OCI-LY1 (cell line): ENCODE measurements around the gene SIN3A.

Experiments used
- H2AFZ ChIP-seq: fragments of 200-600 bp; sonication (generic), shearing (Covaris generic); 2 replicates; pipeline ENCODE4 v1.6.0; 2014; ENCODE audit warnings: antibody characterized with exemption, mild to moderate bottlenecking, low read length
- H3F3A ChIP-seq: fragments of 200-600 bp; sonication (generic), shearing (Covaris generic); 2 replicates; pipeline ENCODE4 v1.6.0; 2014; ENCODE audit warnings: mild to moderate bottlenecking, antibody characterized with exemption, low read length, moderate library complexity; ENCODE audit not compliant: insufficient read depth
- H3K27ac ChIP-seq: fragments of 200-600 bp; sonication (generic); 2 replicates; pipeline ENCODE4 v1.5.1; 2014; ENCODE audit warnings: low read length, mixed run types, mild to moderate bottlenecking, low read depth; ENCODE audit not compliant: poor library complexity, severe bottlenecking
- H3K27me3 ChIP-seq: fragments of 200-600 bp; sonication (generic); 2 replicates; pipeline ENCODE4 v1.6.0; 2014; ENCODE audit warnings: antibody characterized with exemption, mild to moderate bottlenecking, low read length, moderate library complexity; ENCODE audit not compliant: insufficient read depth
- H3K36me3 ChIP-seq: fragments of 200-600 bp; sonication (generic); 2 replicates; pipeline ENCODE4 v1.6.1; 2014; ENCODE audit warnings: mild to moderate bottlenecking, antibody characterized with exemption, low read length, moderate library complexity, mixed read lengths; ENCODE audit not compliant: insufficient read depth
- H3K4me1 ChIP-seq: fragments of 200-600 bp; sonication (generic); 2 replicates; pipeline ENCODE4 v1.5.1; 2014; ENCODE audit warnings: mild to moderate bottlenecking, low read length, moderate library complexity; ENCODE audit not compliant: insufficient read depth, severe bottlenecking
- H3K4me2 ChIP-seq: fragments of 200-600 bp; sonication (generic), shearing (Covaris generic); 2 replicates; pipeline ENCODE4 v1.6.1; 2014; ENCODE audit warnings: low read length
- H3K4me3 ChIP-seq: fragments of 200-600 bp; sonication (generic); 2 replicates; pipeline ENCODE4 v1.5.1; 2014; ENCODE audit warnings: low read length, low read depth, mild to moderate bottlenecking, mixed read lengths; ENCODE audit not compliant: poor library complexity, severe bottlenecking
- H3K79me2 ChIP-seq: fragments of 200-600 bp; shearing (Covaris generic); 2 replicates; pipeline ENCODE4 v1.6.1; 2016; ENCODE audit warnings: mixed run types, low read length, mixed read lengths; ENCODE audit not compliant: insufficient read depth
- H3K9ac ChIP-seq: fragments of 200-600 bp; sonication (generic), shearing (Covaris generic); 2 replicates; pipeline ENCODE4 v1.6.1; 2014; ENCODE audit warnings: mild to moderate bottlenecking, low read length, mixed read lengths
- H3K9me2 ChIP-seq: fragments of 200-600 bp; sonication (generic), shearing (Covaris generic); 2 replicates; pipeline ENCODE4 v1.6.1; 2014; ENCODE audit warnings: low read depth, mild to moderate bottlenecking, low read length, mixed read lengths
- H3K9me3 ChIP-seq: fragments of 200-600 bp; shearing (Covaris generic); 2 replicates; pipeline ENCODE4 v1.6.1; 2014; ENCODE audit warnings: low read length, mixed read lengths
- H4K20me1 ChIP-seq: fragments of 200-600 bp; sonication (generic), shearing (Covaris generic); 2 replicates; pipeline ENCODE4 v1.6.0; 2016; ENCODE audit warnings: mild to moderate bottlenecking, low read length; ENCODE audit not compliant: insufficient read depth
- CTCF ChIP-seq: fragments of 200-600 bp; sonication (generic), shearing (Covaris generic); IDR thresholded peaks from 2 replicates; pipeline ENCODE4 v1.5.1; 2017; ENCODE audit warnings: mild to moderate bottlenecking, antibody characterized with exemption, low read length, moderate library complexity, mixed read lengths
- EZH2 ChIP-seq: fragments of 200-600 bp; sonication (generic), shearing (Covaris generic); IDR thresholded peaks from 2 replicates; pipeline ENCODE4 v1.8.0; 2017; ENCODE audit warnings: borderline replicate concordance, mixed run types, mild to moderate bottlenecking, antibody characterized with exemption, low read length, moderate library complexity, mixed read lengths

Gene SIN3A

GRCh38 chr15:75416584-75416983, 34.9 kb downstream of the SIN3A start:
- no peaks in the 10 kb centered on the region for H3K4me1 ChIP-seq
- no peaks in the 10 kb centered on the region for H3K27me3 ChIP-seq
- no peak overlapping the region for H3K4me3 ChIP-seq
- H3K9ac ChIP-seq = no peak overlapping the region
- no peaks in the 10 kb centered on the region for H3K9me3 ChIP-seq
- peak overlapping the region; percentile 32 for H3K27ac ChIP-seq
- no peak overlapping the region for H2AFZ ChIP-seq
- H3F3A ChIP-seq = no peaks in the 10 kb centered on the region
- H3K79me2 ChIP-seq = peaks cover 4% of the 10 kb centered on the region; the same call in 1 of the 2 replicates
- H3K36me3 ChIP-seq = peaks cover 64% of the 10 kb centered on the region
- TF ChIP-seq CTCF (no peak), EZH2 (no peak)
- H3K4me2 ChIP-seq = no peak overlapping the region
- H3K9me2 ChIP-seq = no peaks in the 10 kb centered on the region
- no peaks in the 10 kb centered on the region for H4K20me1 ChIP-seq

DNA sequence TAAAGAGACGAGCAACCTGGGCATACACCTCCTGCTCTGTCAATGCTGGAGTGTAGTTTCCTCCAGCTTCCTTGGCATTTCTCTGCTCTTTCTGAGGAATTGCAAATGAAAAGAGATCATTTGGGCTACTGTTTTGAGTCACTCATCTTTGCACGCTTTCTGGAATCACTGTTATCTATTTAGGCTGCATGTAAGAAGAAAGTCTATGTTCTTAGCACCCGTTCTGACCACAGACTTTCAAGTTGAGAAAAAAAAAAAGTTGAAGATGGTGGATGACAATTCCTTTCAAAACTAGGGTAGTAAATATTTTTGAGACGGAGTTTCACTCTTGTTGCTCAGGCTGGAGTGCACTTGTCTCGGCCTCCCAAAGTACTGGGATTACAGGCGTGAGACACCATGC, 41.3 kb downstream of the SIN3A start:
- no peak for TF ChIP-seq CTCF
- TF ChIP-seq EZH2 = no peak
- no peaks in the 10 kb centered on the region for H3K9me3 ChIP-seq
- H3K36me3 ChIP-seq = peaks cover 95% of the 10 kb centered on the region
- H3F3A ChIP-seq = no peaks in the 10 kb centered on the region
- H3K4me3 ChIP-seq = no peak overlapping the region
- H2AFZ ChIP-seq = no peak overlapping the region
- no peaks in the 10 kb centered on the region for H3K79me2 ChIP-seq
- H3K4me1 ChIP-seq = no peaks in the 10 kb centered on the region
- no peaks in the 10 kb centered on the region for H4K20me1 ChIP-seq
- H3K27ac ChIP-seq = no peak overlapping the region
- H3K27me3 ChIP-seq = no peaks in the 10 kb centered on the region
- H3K4me2 ChIP-seq = no peak overlapping the region
- no peaks in the 10 kb centered on the region for H3K9me2 ChIP-seq
- H3K9ac ChIP-seq = no peak overlapping the region

DNA sequence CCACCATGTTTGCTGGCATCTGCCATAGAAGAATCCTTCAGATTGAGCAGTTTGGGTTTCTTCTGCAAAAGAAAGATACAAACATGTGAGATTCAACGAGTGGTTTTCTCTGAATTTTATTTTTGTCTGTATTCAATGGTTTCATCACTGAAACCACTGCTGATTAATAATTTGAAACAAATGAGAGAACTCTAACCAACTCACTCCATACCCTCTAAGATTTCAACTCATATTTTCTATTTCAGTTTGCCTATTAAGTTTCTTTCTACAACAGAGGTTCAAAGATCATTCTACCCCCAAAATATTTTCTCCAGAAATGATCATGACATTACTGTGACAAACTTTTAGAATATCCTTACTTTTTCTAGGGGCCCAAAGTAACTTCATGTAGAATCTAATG, 44.4 kb downstream of the SIN3A start:
- peaks cover 97% of the 10 kb centered on the region for H3K36me3 ChIP-seq

More for the DNA sequence above, 44.4 kb downstream of the SIN3A start:
- H3K27ac ChIP-seq = no peak overlapping the region
- no peak overlapping the region for H3K4me2 ChIP-seq
- no peaks in the 10 kb centered on the region for H3F3A ChIP-seq
- no peaks in the 10 kb centered on the region for H4K20me1 ChIP-seq
- no peak overlapping the region for H3K9ac ChIP-seq
- H3K4me3 ChIP-seq = no peak overlapping the region
- no peaks in the 10 kb centered on the region for H3K9me2 ChIP-seq
- no peaks in the 10 kb centered on the region for H3K9me3 ChIP-seq
- H2AFZ ChIP-seq = no peak overlapping the region
- H3K4me1 ChIP-seq = no peaks in the 10 kb centered on the region
- no peaks in the 10 kb centered on the region for H3K27me3 ChIP-seq
- no peaks in the 10 kb centered on the region for H3K79me2 ChIP-seq
- TF ChIP-seq EZH2 (no peak), CTCF (no peak)
